OCI-LY7 (cell line): Measurements from ENCODE around the gene KCNN3. TPM values are rescaled to one million over a fixed set of nuclear protein-coding genes. Genes with fewer than 3 reads are reported as not detected.
"Not testable (repeated sequence)": the region's sequence is repeated elsewhere in the genome, so short reads cannot be mapped to it uniquely, and the experiment has no call there.

Source experiments
- BruUV-seq: library from RNA; stranded (reverse); fragments of 400-500 nt; replicated peaks from 2 replicates; lab custom pipeline; 2021; lab: Mats Ljungman, UMichigan
- CTCF ChIA-PET: fragments of 300-600 bp; sonication (Branson Sonifier 250); formaldehyde crosslinking; loops from one replicate; lab custom pipeline; 2022; ENCODE audit warnings: antibody characterized with exemption; ENCODE audit not compliant: unreplicated experiment; lab: Charles Lee
- POLR2A ChIA-PET: fragments of 300-600 bp; sonication (Branson Sonifier 250); formaldehyde crosslinking; loops from one replicate; lab custom pipeline; 2022; ENCODE audit warnings: antibody characterized with exemption; lab: Charles Lee
- DNase-seq: peaks from one replicate; pipeline ENCODE4 v3.0.0-alpha.2; 2015; ENCODE audit warnings: low spot score
- H2AFZ ChIP-seq: fragments of 200-600 bp; sonication (generic), shearing (Covaris generic); 2 replicates; pipeline ENCODE4 v1.6.1; 2014; ENCODE audit warnings: mild to moderate bottlenecking, antibody characterized with exemption, low read length, moderate library complexity
- H3K27ac ChIP-seq: fragments of 200-600 bp; sonication (generic); 2 replicates; pipeline ENCODE4 v1.5.1; 2014; ENCODE audit warnings: mixed run types, low read depth, mild to moderate bottlenecking, moderate library complexity, low read length, inconsistent platforms; ENCODE audit not compliant: poor library complexity, severe bottlenecking
- H3K36me3 ChIP-seq: fragments of 200-600 bp; sonication (generic); 2 replicates; pipeline ENCODE4 v1.6.1; 2014; ENCODE audit warnings: mild to moderate bottlenecking, antibody characterized with exemption, low read length, moderate library complexity, mixed read lengths; ENCODE audit not compliant: insufficient read depth
- H3K4me1 ChIP-seq: fragments of 200-600 bp; sonication (generic); 2 replicates; pipeline ENCODE4 v1.5.1; 2014; ENCODE audit warnings: mild to moderate bottlenecking, low read length; ENCODE audit not compliant: insufficient read depth, poor library complexity, severe bottlenecking
- H3K4me2 ChIP-seq: fragments of 200-600 bp; sonication (generic); 2 replicates; pipeline ENCODE4 v1.6.1; 2014; ENCODE audit warnings: mild to moderate bottlenecking, low read length
- H3K4me3 ChIP-seq: fragments of 200-600 bp; sonication (generic); 2 replicates; pipeline ENCODE4 v1.5.1; 2014; ENCODE audit warnings: mild to moderate bottlenecking, low read depth, low read length; ENCODE audit not compliant: poor library complexity, severe bottlenecking
- H3K79me2 ChIP-seq: fragments of 200-600 bp; sonication (generic); 2 replicates; pipeline ENCODE4 v1.6.1; 2016; ENCODE audit warnings: low read depth, mild to moderate bottlenecking, low read length, moderate library complexity, mixed read lengths; ENCODE audit not compliant: insufficient read depth
- H3K9me2 ChIP-seq: fragments of 200-600 bp; sonication (generic); 2 replicates; pipeline ENCODE4 v1.6.1; 2016; ENCODE audit warnings: mild to moderate bottlenecking, low read length, mixed read lengths; ENCODE audit not compliant: insufficient read depth
- H3K9me3 ChIP-seq: fragments of 200-600 bp; sonication (generic); 2 replicates; pipeline ENCODE4 v1.6.1; 2014; ENCODE audit warnings: mild to moderate bottlenecking, mixed run types, low read length, mixed read lengths
- H4K20me1 ChIP-seq: fragments of 200-600 bp; sonication (generic); 2 replicates; pipeline ENCODE4 v1.6.1; 2014; ENCODE audit warnings: mild to moderate bottlenecking, antibody characterized with exemption, low read length, moderate library complexity, mixed read lengths; ENCODE audit not compliant: insufficient read depth
- intact Hi-C: fragments of 100-400 bp; cut with micrococcal nuclease; formaldehyde crosslinking; loops from one replicate; pipeline ENCODE4 v1.10.0; 2022; ENCODE audit not compliant: unreplicated experiment
- total RNA-seq, 2 experiments: library from RNA; depleted of rRNA in 1 of 2; stranded (reverse); fragments of >200 nt in 1 of 2; shearing (Covaris generic) in 1 of 2; gene quantifications; 2 replicates each; pipeline ENCODE4 v1.2.3, GENCODE V29; 2014 to 2022

The KCNN3 gene
- total RNA-seq, 2 experiments from 2014 or later = 14.8 to 50.8 TPM

GRCh38 chr1:154676847-154677246 lies 193.2 kb downstream of the KCNN3 start:
- H2AFZ ChIP-seq, DNase-seq, H4K20me1 ChIP-seq, H3K4me2 ChIP-seq, H3K79me2 ChIP-seq, BruUV-seq, H3K4me3 ChIP-seq, CTCF ChIA-PET, H3K27ac ChIP-seq, H3K9me2 ChIP-seq, intact Hi-C loops, H3K9me3 ChIP-seq, POLR2A ChIA-PET, H3K36me3 ChIP-seq, H3K4me1 ChIP-seq: not testable (repeated sequence)

- H3K79me2 ChIP-seq, H3K36me3 ChIP-seq, intact Hi-C loops, H2AFZ ChIP-seq, H3K9me3 ChIP-seq, H4K20me1 ChIP-seq, H3K4me1 ChIP-seq, CTCF ChIA-PET, H3K4me3 ChIP-seq, BruUV-seq, H3K9me2 ChIP-seq, DNase-seq, H3K4me2 ChIP-seq, H3K27ac ChIP-seq, POLR2A ChIA-PET: not testable (repeated sequence)
Measured at GRCh38 chr1:154674456-154674855, 195.6 kb downstream of the KCNN3 start.

- BruUV-seq, H3K4me2 ChIP-seq, H3K36me3 ChIP-seq, H3K9me3 ChIP-seq, H2AFZ ChIP-seq, H3K4me1 ChIP-seq, H3K27ac ChIP-seq, H4K20me1 ChIP-seq, H3K4me3 ChIP-seq, CTCF ChIA-PET, H3K79me2 ChIP-seq, DNase-seq, H3K9me2 ChIP-seq, intact Hi-C loops: not testable (repeated sequence)
- POLR2A ChIA-PET = interaction anchor here (0.7 kb wide), 1 partner anchor 70 kb away, joined by 3 read pairs; no protein-coding TSS in a partner anchor
Measured at GRCh38 chr1:154672245-154672644, 197.8 kb downstream of the KCNN3 start.

GRCh38 chr1:154671412-154671811 lies 198.7 kb downstream of the KCNN3 start:
- CTCF ChIA-PET, H4K20me1 ChIP-seq, BruUV-seq, H3K4me3 ChIP-seq, POLR2A ChIA-PET, DNase-seq, H3K27ac ChIP-seq, intact Hi-C loops, H3K4me2 ChIP-seq, H3K9me3 ChIP-seq, H3K4me1 ChIP-seq, H3K79me2 ChIP-seq, H3K36me3 ChIP-seq, H2AFZ ChIP-seq, H3K9me2 ChIP-seq: not testable (repeated sequence)

GRCh38 chr1:154670310-154671270 lies 199.5 kb downstream of the KCNN3 start:
- H3K27ac ChIP-seq, DNase-seq, H3K4me1 ChIP-seq, H4K20me1 ChIP-seq, H3K4me2 ChIP-seq, POLR2A ChIA-PET, H3K79me2 ChIP-seq, H3K9me2 ChIP-seq, H3K9me3 ChIP-seq, H3K4me3 ChIP-seq, BruUV-seq, intact Hi-C loops, H3K36me3 ChIP-seq: not testable (repeated sequence)
- CTCF ChIA-PET = interaction anchor here (1.0 to 1.4 kb wide), 2 partner anchors 16 to 208 kb away, joined by 4 to 5 read pairs; no protein-coding TSS in a partner anchor
- H2AFZ ChIP-seq = peak overlapping the region; percentile 72
